NCI-H2107 (cell line): Measurements from ENCODE around the gene TRIP11.
A peak's percentile ranks its signal among the peaks of the same experiment; 100 is the strongest.
"Not testable (repeated sequence)": the region's sequence is repeated elsewhere in the genome, so short reads cannot be mapped to it uniquely, and the experiment has no call there.

Experiments
- DNase-seq: peaks from one replicate; lab custom pipeline; 2025; lab: John Stamatoyannopoulos, UW

TRIP11 gene

DNA sequence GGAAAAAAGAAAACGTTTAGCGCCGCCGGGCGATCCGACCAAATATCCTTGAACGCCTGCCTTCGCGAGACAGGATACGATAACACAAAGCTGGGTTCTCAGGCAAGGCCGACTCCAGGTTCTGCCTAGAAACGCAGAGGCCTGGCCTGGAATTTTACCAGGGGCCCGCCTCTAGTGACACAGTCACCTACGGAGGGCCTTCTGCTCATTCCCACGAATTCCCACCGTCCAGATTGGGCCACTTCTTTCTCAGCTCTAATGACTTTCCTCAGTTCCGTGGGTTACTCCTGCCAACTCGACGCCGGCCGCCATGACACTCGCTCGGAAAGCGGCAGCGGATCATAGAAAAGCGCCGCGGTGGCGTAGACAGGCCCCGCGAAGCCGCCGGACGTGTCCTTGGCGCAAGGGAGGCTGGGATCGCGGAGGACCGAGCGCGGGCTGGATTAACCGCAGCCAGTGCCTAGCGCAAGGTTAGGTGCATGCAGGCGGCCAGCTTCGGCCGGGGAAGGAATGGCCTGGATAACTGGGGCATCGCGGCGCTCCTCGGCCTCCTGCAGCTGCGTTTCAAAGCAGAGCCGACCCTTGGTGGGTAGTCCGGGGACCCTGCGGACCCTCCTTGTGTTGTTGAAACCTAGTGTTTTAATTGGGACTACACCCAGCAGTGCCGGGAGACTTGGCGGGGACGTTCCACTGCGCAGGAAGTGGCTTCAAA lies at the start of gene TRIP11:
Gene TRIP11, minus strand, starts transcription at position 341 of the 712 bp plus-strand sequence. CDS start 374 bp downstream, outside the sequence.
- DNase-seq: peak; percentile 94

DNA sequence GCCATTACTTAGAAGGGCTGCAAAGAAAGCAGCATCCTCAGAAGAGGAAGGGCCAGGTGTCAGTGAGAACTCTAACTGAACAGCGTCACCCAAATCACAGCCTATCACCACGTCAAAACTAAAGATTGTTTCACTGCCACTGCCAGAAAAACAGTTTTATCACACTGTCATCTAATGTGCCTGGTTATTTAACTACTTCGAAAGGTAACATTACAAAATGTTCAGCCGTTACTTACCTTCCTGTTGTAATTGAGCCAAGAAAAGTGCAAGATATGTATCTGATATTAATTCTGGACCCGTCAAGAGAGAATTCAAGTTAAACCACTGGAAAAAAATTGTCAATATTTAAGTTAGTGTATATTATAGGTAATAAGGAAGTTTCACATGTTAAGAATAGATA lies 48.6 kb upstream of the TRIP11 start:
- no peak for DNase-seq

DNA sequence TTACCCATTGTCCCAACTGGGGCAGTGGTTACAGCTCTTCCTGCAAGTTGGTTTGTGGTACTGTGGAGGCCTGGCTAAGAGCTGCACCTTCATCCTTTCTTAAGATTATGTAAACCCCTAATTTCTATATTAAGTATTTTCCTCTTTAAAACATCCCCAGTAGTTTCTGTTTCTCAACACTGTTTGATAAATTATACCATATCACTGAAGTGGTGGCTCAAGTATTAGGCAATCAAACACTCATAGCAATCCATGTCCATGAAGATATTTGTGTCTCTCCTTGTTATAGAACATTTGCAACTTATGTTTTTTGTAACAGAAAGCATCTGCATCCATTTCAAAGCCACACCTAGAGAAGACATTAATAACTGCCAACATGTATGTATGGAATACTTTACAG lies 34.7 kb upstream of the TRIP11 start:
- DNase-seq: no peak

DNA sequence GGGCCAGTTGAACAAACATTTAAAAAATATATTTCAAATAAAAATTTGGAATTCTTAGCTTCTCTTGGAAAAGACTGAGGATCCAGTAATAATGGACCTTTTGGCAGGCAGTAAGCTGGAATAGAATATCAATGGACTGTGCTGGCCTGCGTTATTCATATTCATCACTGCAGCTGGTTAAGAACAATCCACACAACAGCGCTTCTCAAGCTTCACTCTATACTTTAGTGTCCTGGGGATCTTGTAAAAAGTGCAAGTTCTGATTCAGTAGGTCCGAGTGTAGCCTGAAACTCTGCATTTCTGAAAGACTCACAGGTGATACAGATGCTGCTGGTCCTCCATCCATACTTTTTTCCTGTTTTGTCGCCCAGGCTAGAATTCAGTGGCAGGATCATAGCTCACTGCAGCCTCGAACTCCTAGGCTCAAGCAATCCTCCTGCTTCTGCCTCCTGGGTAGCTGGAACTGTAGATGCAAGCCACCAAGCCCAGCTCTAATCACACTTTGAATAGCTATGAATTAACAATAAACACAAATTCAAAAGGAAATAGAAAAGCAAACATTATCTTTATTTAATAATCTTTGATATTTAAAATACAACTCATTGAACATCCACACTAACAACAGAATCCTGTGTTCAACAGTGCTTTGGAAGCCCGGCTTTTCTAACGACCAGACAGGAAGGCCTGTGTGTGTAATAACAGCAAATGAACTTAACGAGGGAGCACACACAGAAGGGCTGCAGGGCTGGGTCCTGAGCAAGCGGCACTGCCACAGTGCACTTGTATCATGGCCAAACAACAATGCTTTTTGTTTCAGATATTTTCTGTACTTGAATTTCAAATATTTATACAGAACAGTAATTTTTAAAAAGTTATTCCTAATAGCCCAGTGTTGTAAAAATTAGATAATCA lies 18.4 kb upstream of the TRIP11 start:
- DNase-seq: no peak

DNA sequence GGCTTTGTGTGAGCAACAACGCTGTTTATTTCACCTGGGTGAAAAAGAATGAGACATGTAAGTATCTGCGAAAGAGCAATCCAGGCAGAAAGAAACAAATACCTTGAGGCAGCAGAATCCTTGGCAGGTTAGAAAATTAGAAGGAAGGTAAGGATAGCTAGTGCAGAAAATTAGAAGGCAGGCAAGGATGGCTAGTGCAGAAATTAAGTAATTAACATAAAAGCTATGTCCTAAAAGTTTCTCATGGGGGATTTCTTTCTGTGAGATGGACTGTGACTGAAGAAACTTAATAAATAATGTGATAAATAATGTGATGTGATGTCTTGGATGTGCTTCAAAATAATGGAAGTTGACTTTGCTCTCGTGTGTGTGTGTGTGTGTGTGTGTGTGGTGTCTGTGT lies 9.9 kb upstream of the TRIP11 start:
- no peak for DNase-seq

DNA sequence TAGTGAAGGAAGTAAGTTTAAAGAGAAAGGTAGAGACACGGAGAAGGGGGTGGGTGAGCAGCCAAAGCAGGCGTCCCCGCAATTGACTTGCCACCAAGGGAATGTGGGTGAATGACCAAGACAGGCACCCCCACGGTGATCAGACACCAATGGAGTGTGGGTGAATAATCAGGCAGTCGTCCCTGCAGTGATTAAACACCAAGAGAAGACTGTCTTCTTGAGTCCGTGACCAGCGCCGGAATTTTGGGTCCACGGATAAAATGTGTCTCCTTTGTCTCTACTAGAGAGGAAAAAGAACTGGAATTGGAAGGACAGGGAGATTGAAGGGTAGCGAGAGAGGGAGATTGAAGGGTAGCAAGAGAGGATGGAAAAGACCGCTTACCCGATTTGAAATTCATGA lies 9.4 kb upstream of the TRIP11 start:
- not testable (repeated sequence) for DNase-seq

DNA sequence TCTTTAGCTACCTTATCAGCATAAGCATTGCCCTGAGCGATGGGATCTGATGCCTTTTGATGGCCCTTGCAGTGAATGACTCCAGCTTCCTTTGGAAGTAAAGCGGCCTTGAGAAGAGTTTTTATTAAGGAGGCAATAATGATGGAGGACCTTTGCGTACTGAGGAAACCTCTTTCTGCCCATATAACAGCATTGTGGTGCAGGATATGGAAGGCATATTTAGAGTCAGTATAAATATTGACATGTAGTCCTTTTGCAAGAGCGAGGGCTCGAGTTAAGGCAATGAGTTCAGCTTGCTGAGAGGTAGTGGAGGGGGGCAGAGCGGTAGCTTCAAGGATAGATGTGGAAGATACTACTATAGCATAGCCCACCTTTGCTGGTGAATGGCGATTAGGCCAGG lies 6.0 kb upstream of the TRIP11 start:
- DNase-seq: not testable (repeated sequence)

DNA sequence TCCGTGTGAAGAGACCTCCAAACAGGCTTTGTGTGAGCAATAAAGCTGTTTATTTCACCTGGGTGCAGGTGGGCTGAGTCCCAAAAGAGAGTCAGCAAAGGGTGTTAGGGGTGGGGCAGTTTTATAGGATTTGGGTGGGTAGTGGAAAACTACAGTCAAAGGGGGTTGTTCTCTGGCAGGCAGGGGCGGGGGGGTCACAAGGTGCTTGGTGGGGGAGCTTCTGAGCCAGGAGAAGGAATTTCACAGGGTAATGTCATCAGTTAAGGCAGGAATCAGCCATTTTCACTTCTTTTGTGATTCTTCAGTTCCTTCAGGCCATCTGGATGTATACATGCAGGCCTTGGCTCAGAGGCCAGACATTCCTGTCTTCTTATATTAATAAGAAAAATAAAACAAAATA lies 1.9 kb upstream of the TRIP11 start:
- not testable (repeated sequence) for DNase-seq

DNA sequence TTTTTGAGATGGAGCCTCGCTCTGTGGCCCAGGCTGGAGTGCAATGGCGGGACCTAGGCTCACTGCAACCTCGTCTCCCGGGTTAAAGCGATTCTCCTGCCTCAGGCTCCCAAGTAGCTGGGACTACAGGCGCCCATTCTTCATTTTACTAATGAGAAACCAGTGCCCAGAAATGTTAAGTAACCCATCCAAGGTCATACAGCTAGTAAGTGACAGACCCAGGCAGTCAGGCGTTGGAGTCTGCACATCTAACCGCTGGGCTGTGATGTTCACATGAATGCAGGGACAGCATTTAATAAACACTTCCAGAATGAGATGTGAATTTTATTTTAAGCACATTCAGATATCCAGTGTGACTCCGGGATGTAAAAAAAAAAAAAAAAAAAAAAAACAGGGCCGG lies 1.3 kb upstream of the TRIP11 start:
- no peak for DNase-seq

DNA sequence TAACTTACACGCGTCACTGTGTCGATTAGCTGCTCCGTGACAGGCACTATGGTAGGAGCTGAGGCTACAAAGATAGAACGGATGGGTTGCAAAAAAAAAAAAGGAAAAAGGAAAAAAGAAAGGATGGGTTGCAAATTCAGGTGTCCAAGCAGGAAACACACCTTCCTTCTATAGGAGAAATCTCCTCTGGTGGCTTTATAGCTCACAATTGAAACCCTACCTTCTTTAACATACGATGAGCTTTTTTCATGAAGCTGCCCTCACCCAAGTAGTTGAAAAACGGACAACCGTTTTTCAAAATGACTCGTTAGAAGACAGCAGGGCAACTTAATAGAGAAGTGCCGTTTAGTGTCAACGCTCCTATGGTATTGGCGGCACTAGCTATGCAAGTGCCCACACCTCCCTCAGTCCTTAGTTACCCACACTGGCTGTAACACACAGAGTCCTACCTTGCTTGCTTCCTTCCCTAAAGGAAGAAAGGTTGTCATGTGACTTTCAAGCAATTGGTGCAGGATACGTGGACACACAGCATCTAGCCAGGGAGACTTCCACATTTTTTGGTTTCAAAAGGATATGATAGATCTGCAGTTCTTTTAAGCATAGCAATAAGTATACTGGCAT lies 682 bp upstream of the TRIP11 start:
- no peak for DNase-seq

DNA sequence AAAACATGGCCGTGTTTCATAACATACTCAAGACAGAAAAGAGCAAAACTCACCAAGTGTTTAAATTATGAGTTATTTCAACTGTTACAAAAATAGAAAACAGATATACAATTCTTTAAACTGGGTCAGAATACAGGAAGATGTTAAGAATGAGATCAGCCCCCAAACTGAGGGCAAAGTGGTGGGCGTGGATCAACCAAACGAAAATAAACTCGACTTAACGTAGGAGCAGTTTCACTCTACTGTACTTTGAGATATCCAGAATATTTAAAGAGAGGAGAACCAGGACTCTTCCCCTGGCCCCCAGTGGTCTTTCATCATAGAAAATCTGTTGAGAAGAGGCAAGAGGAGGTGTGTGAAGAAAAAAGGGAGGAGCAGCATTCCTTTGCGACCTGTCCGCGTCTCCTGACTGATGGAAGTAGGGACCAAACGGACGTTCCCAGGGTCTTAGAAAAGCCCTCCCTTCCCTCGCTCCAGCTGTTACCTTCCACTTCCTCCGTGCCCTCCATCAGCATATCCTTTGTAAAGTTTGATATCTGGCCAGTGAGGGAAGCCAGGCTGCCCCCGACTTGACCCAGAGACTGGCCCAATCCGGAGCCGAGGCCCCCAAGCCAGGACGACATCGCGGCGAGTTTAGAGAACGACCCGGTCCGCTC lies 668 bp downstream of the TRIP11 start:
- peak; percentile 19 for DNase-seq

DNA sequence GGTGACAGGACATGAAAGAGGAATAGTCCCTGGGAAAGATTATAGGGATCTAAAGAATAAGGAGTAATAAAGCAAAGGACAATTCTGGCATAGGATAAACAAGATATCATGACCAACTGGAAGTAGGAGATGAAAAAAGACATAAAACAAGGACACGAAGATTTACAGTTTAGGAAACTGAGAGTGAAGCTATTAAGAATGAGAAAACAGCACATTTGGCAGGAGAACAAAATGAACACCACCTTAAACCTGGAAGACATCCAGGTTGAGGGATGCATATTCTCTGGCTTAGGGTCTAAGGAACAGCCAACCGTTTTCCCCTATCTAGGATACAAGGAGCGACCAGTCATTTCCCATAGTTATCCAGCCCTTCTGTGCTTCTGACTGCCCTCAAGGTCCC lies 1.9 kb downstream of the TRIP11 start:
- no peak for DNase-seq

DNA sequence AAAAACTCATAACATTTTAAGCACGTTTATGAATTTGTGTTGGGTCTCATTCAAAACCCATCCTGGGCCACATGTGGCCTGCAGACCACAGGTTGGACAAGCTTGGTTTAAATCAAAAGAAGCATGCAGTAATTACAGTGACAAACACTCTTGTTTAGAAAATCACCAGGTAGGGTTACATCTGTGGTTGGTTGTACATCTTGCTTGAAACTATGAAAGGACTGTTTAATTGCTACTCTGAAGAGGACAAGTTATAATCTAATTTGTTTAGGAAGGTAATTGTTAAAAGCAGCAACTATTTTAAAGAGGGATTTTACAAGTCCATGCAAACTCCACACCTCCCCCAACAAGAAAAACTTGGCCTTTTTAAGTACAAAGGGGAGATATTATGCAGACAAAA lies 4.0 kb downstream of the TRIP11 start:
- peak; percentile 56 for DNase-seq

DNA sequence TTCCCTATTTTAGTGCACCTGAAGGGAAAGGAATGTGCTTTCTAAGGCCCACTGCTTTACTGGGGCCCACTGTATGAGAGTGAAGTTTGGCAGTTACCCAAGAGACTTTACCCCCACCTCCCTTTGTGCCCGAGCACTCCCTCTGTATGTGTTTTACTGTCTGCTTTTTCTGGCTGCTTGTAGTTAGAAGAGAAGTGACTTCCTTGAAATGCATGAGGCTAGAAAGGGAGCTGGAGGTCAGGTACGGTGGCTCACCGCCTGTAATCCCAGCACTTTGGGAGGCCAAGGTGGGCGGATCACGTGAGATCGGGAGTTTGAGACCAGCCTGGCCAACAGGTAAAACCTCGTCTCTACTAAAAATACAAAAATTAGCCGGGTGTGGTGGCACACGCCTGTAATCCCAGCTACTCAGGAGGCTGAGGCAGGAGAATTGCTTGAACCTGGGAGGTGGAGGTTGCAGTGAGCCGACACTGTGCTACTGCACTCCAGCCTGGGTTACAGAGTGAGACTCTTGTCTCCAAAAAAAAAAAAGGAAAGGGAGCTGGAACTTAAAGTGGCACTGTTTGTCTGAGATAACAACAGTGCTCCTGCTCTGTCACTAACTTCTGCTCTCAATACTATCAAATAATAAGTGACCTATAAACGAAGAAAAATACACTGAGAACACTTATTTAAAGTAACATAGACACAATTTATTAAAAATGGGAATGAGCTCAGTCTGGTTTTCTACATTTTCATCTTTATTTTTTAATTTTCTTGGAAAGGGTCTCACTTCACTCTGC lies 5.8 kb downstream of the TRIP11 start:
- DNase-seq: no peak

DNA sequence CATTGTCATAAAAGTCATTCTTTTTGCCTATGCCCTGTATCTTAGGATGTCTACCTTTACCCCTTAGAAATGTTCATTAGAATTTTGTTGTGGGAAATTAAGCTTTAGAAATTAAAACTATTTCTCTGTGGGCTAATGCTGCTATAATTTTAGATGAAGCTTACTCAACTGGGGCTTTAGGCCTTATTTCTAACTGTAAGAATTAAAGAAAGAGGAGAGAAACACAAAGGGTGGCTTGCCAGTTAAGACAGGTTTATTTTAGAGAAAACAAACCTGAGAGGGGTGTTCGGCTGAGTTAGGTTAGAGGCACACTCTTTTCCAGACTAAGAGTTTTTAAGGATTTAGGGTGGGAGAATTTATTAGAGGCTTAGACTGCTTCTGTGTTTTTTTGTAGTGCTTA lies 6.4 kb downstream of the TRIP11 start:
- DNase-seq: no peak

DNA sequence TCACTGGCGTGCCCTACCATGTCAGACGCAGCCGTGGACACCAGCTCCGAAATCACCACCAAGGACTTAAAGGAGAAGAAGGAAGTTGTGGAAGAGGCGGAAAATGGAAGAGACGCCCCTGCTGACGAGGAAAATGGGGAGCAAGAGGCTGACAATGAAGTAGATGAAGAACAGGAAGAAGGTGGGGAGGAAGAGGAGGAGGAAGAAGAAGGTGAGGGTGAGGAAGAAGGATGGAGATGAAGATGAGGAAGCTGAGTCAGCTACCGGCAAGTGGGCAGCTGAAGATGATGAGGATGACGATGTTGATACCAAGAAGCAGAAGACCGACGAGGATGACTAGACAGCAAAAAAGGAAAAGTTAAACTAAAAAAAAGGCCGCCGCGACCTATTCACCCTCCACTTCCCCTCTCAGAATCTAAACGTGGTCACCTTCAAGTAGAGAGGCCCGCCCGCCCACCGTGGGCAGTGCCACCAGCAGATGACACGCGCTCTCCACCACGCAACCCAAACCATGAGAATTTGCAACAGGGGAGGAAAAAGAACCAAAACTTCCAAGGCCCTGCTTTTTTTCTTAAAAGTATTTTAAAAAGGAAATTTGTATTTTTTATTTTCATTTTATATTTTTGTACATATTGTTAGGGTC lies 13.2 kb downstream of the TRIP11 start:
- DNase-seq: no peak

DNA sequence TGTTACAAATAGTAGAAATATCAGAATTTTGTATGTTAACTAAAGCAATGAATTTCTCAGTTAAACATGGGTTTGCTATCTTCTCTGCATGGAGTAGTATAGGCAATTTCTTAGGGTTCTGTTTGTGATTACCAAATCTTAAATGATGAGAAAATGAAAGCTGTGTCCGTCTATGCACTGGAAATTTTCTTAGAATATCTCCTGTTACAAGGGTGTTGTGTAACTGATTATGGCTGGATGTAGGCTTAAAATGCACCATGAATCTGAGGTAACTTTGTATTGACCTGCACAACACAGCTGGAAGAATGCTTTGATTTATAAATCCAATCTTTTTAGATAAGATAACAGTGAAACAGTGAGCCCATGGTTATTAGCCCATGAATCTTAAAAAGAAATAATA lies 17.8 kb downstream of the TRIP11 start:
- no peak for DNase-seq

DNA sequence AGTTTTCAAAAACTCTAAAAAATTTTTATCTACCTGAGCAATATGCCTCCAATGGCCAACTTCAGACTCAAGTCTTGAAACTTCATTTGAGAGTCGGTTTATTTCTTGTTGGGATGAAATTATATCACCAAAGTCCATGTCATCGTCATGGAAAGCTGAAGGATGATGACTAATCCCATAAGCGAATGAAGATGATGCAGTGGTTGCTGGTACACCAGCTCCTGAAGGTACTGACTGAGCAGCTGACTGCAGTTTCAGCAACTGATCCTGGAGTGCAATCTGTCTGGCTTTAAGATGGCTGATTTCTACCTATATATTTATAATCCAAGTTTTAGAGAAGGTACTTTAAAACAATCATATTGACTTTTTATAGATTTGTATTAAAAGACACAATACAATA lies 18.3 kb downstream of the TRIP11 start:
- no peak for DNase-seq

DNA sequence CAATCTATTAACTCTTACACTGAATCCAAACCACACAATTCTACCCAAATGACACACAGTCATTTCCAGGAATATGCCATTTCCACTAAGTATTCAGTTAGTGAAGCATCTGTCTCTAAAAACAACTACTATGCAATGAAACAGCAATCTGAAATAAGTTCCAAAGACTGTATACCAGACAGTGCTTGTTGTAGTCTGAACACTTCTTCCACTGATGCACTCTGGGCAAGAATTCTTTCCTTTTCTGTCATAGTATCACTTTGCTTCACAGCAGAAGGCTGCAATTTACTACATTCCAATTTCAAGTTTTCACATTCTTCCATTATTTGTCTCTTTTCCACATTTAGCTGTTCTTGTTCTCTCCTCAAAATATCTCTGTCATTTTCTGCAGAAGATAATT lies 25.8 kb downstream of the TRIP11 start:
- no peak for DNase-seq

DNA sequence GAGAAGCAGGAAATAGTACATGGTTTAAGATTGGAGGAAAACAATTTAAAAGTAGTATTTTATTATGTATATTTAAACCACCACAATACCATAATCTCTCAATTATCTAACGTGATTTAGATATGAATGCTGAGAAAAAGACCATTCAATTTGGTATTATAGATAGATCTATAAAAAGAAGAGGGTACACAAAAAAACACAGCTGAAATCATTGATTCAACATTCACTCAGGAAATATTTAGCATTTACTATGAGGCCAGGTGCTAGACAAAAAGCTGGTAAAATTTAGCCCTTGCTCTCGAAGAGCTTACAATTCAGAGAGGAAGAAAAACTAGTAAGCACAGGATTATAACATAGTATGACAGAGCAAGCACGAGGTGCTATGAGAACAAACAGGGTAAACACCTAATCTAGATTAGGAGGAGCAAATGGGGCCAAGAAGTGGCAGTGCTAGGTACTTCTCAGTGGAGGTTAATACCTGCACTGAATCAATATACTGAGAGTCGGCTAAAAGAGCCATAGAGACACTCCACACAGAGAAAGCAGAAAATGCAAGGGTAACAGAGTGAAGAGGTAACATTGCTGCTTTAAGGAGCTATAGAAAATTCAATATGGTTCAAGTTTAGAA lies 27.6 kb downstream of the TRIP11 start:
- DNase-seq: no peak

DNA sequence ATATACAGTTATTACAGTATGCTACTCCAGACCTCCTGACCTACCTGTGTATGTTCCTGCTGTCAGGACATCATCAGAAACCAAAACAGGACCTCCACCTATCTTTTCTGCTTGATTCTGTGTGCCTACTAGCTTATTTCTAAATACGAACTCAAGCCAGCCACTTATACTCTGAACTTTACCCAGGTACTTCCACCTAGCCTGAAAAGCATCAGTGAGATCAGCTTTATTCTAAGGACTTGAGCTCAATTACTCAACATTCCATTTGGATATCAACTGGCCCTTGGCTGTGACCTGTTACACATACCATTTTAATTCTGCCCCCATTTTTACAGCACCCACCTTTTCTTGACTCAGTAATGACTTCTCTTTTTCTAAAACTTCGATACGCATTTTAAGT lies 29.2 kb downstream of the TRIP11 start:
- no peak for DNase-seq
